Heart left ventricle (tissue), 13 donors: ENCODE results near the gene CALML6.

Experiments
- POLR2A ChIP-seq, 2 donors: fragments of 450-650 bp; IDR thresholded peaks; one replicate each; pipeline ENCODE4 v1.6.1; 2017; ENCODE audit warnings: antibody characterized with exemption in 2 of 2, mild to moderate bottlenecking in 2 of 2, moderate library complexity in 2 of 2
- TF ChIP-seq, protein P1 (sequence below), 12 donors: fragments of 200-600 bp; sonication (generic) in 4 of 12; IDR thresholded peaks; one replicate each; pipeline versions ENCODE4 v1.5.0 to v1.8.0; 2018 to 2022; ENCODE audit warnings: antibody characterized with exemption in 12 of 12, mild to moderate bottlenecking in 5 of 12
- donor health status: ischemic (EF 13 %, LVEDD 7.1; RV severe dilation, severe dysfunction).
- donor health status: DM: no; HTN: yes; CAD: no.
- donor health status: DM: no; HTN: no; CAD: no.
- donor health status: ischemic (EF 25% LVEDD 6.9; RV normal size, moderate dysfunction).
- donor health status: ischemic (EF 25% LVEDD 5.7; RV mildly dilated, moderate dysfunction).
- donor health status: ischemic (EF 35%, LVEDD 5.7; RV mildly dilated, moderate dysfunction).
- donor health status: nonischemic (EF 11% LVEDD 7.7; RV severe dilation, severe dysfunction).
- donor health status: DM: yes; HTN: yes; CAD: no.
- donor health status: PGD.
- donor health status: ischemic (EF 29% LVEDD 5.4; RV normal size, mild dysfunction).
- donor health status: nonischemic (EF 23%, LVEDD 6.1; RV moderate dilation, normal function).

GRCh38 chr1:1948783-1949182, 33.7 kb downstream of the CALML6 start:
- TF ChIP-seq, protein P1, sequence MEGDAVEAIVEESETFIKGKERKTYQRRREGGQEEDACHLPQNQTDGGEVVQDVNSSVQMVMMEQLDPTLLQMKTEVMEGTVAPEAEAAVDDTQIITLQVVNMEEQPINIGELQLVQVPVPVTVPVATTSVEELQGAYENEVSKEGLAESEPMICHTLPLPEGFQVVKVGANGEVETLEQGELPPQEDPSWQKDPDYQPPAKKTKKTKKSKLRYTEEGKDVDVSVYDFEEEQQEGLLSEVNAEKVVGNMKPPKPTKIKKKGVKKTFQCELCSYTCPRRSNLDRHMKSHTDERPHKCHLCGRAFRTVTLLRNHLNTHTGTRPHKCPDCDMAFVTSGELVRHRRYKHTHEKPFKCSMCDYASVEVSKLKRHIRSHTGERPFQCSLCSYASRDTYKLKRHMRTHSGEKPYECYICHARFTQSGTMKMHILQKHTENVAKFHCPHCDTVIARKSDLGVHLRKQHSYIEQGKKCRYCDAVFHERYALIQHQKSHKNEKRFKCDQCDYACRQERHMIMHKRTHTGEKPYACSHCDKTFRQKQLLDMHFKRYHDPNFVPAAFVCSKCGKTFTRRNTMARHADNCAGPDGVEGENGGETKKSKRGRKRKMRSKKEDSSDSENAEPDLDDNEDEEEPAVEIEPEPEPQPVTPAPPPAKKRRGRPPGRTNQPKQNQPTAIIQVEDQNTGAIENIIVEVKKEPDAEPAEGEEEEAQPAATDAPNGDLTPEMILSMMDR (IDR thresholded peaks at IDR 0.05): no peak
- TF ChIP-seq POLR2A (IDR thresholded peaks at IDR 0.05): no peak
